WTC11 (cell line): ENCODE results near the gene EIF4E1B.

ENCODE experiments used
- CREB1 ChIP-seq: sonication (generic); formaldehyde crosslinking; IDR thresholded peaks from 2 replicates; pipeline ENCODE4 v1.8.0; 2023; ENCODE audit warnings: mild to moderate bottlenecking, missing genetic modification reagents
- CTCF ChIP-seq: fragments of 200-600 bp; IDR thresholded peaks from 2 replicates; pipeline ENCODE4 v1.8.0; 2022; ENCODE audit warnings: antibody characterized with exemption
- E2F4 ChIP-seq: sonication (generic); formaldehyde crosslinking; IDR thresholded peaks from 2 replicates; pipeline ENCODE4 v1.8.1; 2022; ENCODE audit warnings: low read depth, mild to moderate bottlenecking, moderate library complexity, missing genetic modification reagents, borderline replicate concordance
- ETV6 ChIP-seq: sonication (generic); formaldehyde crosslinking; IDR thresholded peaks from 2 replicates; pipeline ENCODE4 v1.8.1; 2022; ENCODE audit warnings: mild to moderate bottlenecking, missing genetic modification reagents
- GABPB1 ChIP-seq: sonication (generic); formaldehyde crosslinking; IDR thresholded peaks from 2 replicates; pipeline ENCODE4 v1.8.1; 2023; ENCODE audit warnings: mild to moderate bottlenecking, missing genetic modification reagents
- HMGXB4 ChIP-seq: sonication (generic); formaldehyde crosslinking; IDR thresholded peaks from 2 replicates; pipeline ENCODE4 v1.8.1; 2023; ENCODE audit warnings: mild to moderate bottlenecking, moderate library complexity, missing genetic modification reagents
- NR1H2 ChIP-seq: sonication (generic); formaldehyde crosslinking; IDR thresholded peaks from 2 replicates; pipeline ENCODE4 v1.9.0; 2021; ENCODE audit warnings: mild to moderate bottlenecking, moderate library complexity, missing genetic modification reagents
- SP1 ChIP-seq: sonication (generic); formaldehyde crosslinking; conservative IDR thresholded peaks from 2 replicates; pipeline ENCODE4 v1.8.1; 2022; ENCODE audit warnings: missing genetic modification reagents
- TEAD1 ChIP-seq: sonication (generic); formaldehyde crosslinking; IDR thresholded peaks from 2 replicates; pipeline ENCODE4 v1.8.0; 2022; ENCODE audit warnings: mild to moderate bottlenecking, missing genetic modification reagents
- TF ChIP-seq, protein P1 (sequence below): sonication (generic); formaldehyde crosslinking; IDR thresholded peaks from 2 replicates; pipeline ENCODE4 v1.8.1; 2022; ENCODE audit warnings: low read depth, missing genetic modification reagents, borderline replicate concordance
- TF ChIP-seq, protein P2 (sequence below): sonication (generic); formaldehyde crosslinking; IDR thresholded peaks from 2 replicates; pipeline ENCODE4 v1.8.1; 2022; ENCODE audit warnings: mild to moderate bottlenecking, moderate library complexity, missing genetic modification reagents

GRCh38 chr5:176608142-176608705, 22.3 kb upstream of the EIF4E1B start:
- TF ChIP-seq, protein P1, sequence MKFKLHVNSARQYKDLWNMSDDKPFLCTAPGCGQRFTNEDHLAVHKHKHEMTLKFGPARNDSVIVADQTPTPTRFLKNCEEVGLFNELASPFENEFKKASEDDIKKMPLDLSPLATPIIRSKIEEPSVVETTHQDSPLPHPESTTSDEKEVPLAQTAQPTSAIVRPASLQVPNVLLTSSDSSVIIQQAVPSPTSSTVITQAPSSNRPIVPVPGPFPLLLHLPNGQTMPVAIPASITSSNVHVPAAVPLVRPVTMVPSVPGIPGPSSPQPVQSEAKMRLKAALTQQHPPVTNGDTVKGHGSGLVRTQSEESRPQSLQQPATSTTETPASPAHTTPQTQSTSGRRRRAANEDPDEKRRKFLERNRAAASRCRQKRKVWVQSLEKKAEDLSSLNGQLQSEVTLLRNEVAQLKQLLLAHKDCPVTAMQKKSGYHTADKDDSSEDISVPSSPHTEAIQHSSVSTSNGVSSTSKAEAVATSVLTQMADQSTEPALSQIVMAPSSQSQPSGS, result no peak
- no peak for TF ChIP-seq GABPB1 (CRISPR knock-in tag)
- TF ChIP-seq, protein P2, sequence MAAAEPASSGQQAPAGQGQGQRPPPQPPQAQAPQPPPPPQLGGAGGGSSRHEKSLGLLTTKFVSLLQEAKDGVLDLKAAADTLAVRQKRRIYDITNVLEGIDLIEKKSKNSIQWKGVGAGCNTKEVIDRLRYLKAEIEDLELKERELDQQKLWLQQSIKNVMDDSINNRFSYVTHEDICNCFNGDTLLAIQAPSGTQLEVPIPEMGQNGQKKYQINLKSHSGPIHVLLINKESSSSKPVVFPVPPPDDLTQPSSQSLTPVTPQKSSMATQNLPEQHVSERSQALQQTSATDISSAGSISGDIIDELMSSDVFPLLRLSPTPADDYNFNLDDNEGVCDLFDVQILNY, result no peak
- TF ChIP-seq CTCF, result no peak
- no peak for TF ChIP-seq ETV6 (CRISPR knock-in tag)
- no peak for TF ChIP-seq NR1H2 (CRISPR knock-in tag)
- TF ChIP-seq E2F4 (CRISPR knock-in tag), result no peak
- no peak for TF ChIP-seq SP1 (CRISPR knock-in tag)
- no peak for TF ChIP-seq HMGXB4 (CRISPR knock-in tag)
- no peak for TF ChIP-seq TEAD1
- TF ChIP-seq CREB1 (CRISPR knock-in tag), result no peak
